ENCODE results near the gene SPAG9. TPM values are rescaled to one million over a fixed set of nuclear protein-coding genes. Genes with fewer than 3 reads are reported as not detected.

Gene SPAG9
- total and polyA plus RNA-seq, 2 of the 8 experiments (the other 6 are each of a cell fraction or from before 2014, with no cell fraction given), result 9.8 to 63.8 TPM

- TF ChIP-seq, protein P1, sequence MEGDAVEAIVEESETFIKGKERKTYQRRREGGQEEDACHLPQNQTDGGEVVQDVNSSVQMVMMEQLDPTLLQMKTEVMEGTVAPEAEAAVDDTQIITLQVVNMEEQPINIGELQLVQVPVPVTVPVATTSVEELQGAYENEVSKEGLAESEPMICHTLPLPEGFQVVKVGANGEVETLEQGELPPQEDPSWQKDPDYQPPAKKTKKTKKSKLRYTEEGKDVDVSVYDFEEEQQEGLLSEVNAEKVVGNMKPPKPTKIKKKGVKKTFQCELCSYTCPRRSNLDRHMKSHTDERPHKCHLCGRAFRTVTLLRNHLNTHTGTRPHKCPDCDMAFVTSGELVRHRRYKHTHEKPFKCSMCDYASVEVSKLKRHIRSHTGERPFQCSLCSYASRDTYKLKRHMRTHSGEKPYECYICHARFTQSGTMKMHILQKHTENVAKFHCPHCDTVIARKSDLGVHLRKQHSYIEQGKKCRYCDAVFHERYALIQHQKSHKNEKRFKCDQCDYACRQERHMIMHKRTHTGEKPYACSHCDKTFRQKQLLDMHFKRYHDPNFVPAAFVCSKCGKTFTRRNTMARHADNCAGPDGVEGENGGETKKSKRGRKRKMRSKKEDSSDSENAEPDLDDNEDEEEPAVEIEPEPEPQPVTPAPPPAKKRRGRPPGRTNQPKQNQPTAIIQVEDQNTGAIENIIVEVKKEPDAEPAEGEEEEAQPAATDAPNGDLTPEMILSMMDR (IDR thresholded peaks at IDR 0.05; ENCODE audit: control extremely low read depth in 1 of 3, insufficient read depth in 1 of 3, low read depth in 1 of 3, low read length in 3 of 3), result no peak
- no peak for TF ChIP-seq SP1 (IDR thresholded peaks at IDR 0.05; ENCODE audit: low read depth, low read length)
- TF ChIP-seq RBBP5 (IDR thresholded peaks at IDR 0.05; ENCODE audit: borderline replicate concordance, low read depth, low read length), result no peak
- TF ChIP-seq, protein P2, sequence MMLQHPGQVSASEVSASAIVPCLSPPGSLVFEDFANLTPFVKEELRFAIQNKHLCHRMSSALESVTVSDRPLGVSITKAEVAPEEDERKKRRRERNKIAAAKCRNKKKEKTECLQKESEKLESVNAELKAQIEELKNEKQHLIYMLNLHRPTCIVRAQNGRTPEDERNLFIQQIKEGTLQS (IDR thresholded peaks at IDR 0.05; ENCODE audit: insufficient read depth, low read depth, low read length), result no peak
- no peak for TF ChIP-seq SAP30 (IDR thresholded peaks at IDR 0.05; ENCODE audit: insufficient read depth, insufficient replicate concordance, low read length)
- no peak for TF ChIP-seq KDM5A (IDR thresholded peaks at IDR 0.05; ENCODE audit: low read length)
- TF ChIP-seq CBX5 (IDR thresholded peaks at IDR 0.05; ENCODE audit: low read depth, low read length), result no peak
- TF ChIP-seq NRF1 (IDR thresholded peaks at IDR 0.05; ENCODE audit: low read depth, low read length), result no peak
Observed at GRCh38 chr17:50981279-50981678, 139.4 kb downstream of the SPAG9 start (continued).

All from H1 (cell line).